ENCODE data around the gene STEAP1B. TPM values are rescaled to one million over a fixed set of nuclear protein-coding genes. Genes with fewer than 3 reads are reported as not detected.

STEAP1B gene
- total and polyA plus RNA-seq, 2 experiments from 2014 or later = 0.16 TPM; not detected in 1

DNA sequence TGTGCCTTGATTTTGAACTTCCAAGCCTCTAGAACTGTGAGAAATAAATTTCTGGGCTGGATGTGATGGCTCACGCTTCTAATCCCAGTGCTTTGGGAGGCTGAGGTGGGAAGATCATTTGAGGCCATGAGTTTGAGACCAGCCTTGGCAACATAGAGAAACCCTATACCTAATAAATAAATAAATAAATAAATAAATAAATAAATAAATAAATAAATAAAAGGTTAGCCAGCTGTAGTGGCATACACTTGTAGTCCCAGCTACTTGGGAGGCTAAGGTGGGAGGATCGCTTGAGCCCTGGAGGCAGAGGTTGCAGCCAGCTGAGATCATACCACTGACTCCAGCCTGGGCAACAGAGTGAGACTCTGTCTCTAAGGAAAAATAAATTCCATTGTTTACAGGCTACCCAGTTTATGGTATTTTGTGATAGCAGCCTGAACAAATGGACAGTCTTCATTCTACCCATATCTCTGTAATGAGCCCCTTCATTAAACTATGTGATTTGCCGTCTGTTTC lies 67.7 kb downstream of the STEAP1B start:
- no peaks in the 10 kb centered on the region for H3K79me2 ChIP-seq
- H3K27me3 ChIP-seq = no peaks in the 10 kb centered on the region
- no peaks in the 10 kb centered on the region for H4K20me1 ChIP-seq (ENCODE audit: insufficient read depth, poor library complexity, severe bottlenecking)
- peaks cover 5% of the 10 kb centered on the region for H3K4me1 ChIP-seq (ENCODE audit: insufficient read depth)
- WGBS (ENCODE audit: low lambda C conversion rate, missing lambda C conversion rate) = 94% methylated on average over 3 of the region's 3 CpGs
- no peak overlapping the region for H3K4me3 ChIP-seq
- H3K4me2 ChIP-seq = no peak overlapping the region
- DNase-seq (ENCODE audit: low spot score) = no peak
- peak overlapping the region; percentile 70 for H3K27ac ChIP-seq
- H2AFZ ChIP-seq = no peak overlapping the region
- H3K9me2 ChIP-seq (replicated peaks; ENCODE audit: insufficient read depth) = no peaks in the 10 kb centered on the region
- no peak for TF ChIP-seq EZH2 (IDR thresholded peaks at IDR 0.05; ENCODE audit: borderline replicate concordance)
- TF ChIP-seq EZH2phosphoT487 (IDR thresholded peaks at IDR 0.05; ENCODE audit: low read depth, severe bottlenecking, unreplicated experiment) = no peak
- TF ChIP-seq, protein P1, sequence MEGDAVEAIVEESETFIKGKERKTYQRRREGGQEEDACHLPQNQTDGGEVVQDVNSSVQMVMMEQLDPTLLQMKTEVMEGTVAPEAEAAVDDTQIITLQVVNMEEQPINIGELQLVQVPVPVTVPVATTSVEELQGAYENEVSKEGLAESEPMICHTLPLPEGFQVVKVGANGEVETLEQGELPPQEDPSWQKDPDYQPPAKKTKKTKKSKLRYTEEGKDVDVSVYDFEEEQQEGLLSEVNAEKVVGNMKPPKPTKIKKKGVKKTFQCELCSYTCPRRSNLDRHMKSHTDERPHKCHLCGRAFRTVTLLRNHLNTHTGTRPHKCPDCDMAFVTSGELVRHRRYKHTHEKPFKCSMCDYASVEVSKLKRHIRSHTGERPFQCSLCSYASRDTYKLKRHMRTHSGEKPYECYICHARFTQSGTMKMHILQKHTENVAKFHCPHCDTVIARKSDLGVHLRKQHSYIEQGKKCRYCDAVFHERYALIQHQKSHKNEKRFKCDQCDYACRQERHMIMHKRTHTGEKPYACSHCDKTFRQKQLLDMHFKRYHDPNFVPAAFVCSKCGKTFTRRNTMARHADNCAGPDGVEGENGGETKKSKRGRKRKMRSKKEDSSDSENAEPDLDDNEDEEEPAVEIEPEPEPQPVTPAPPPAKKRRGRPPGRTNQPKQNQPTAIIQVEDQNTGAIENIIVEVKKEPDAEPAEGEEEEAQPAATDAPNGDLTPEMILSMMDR (IDR thresholded peaks at IDR 0.05; ENCODE audit: poor library complexity) = no peak
- no peaks in the 10 kb centered on the region for H3K9me3 ChIP-seq (ENCODE audit: low read depth)
- H3K36me3 ChIP-seq (replicated peaks; ENCODE audit: insufficient read depth, low read depth) = no peaks in the 10 kb centered on the region

DNA sequence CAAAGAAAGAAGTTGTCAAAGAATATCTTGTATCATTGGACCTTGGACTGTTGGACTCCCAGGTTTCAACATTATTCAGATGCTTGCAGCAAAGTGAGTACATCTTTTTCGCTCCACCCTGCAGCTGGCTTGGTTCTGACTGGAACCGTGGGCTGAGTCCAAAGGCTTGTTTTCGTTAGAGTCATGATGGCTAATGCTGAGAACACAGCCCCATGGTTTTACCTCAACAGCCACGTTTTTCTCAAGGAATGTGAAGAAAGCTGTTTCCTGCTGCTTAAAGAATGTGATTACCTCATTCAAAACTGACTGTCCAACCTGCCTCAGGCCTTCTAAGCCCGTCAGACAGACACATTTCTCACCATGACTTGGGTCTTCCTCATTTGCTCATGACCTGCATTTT lies 69.5 kb downstream of the STEAP1B start:
- H3K27me3 ChIP-seq = no peaks in the 10 kb centered on the region
- no peak overlapping the region for H2AFZ ChIP-seq
- no peaks in the 10 kb centered on the region for H4K20me1 ChIP-seq (ENCODE audit: insufficient read depth, poor library complexity, severe bottlenecking)
- WGBS (ENCODE audit: low lambda C conversion rate, missing lambda C conversion rate) = 72% methylated on average over 5 of the region's 5 CpGs
- H3K36me3 ChIP-seq (replicated peaks; ENCODE audit: insufficient read depth, low read depth) = no peaks in the 10 kb centered on the region
- H3K79me2 ChIP-seq = no peaks in the 10 kb centered on the region
- peak overlapping the region; percentile 48 for H3K27ac ChIP-seq
- no peaks in the 10 kb centered on the region for H3K9me3 ChIP-seq (ENCODE audit: low read depth)
- no peak for TF ChIP-seq EZH2phosphoT487 (IDR thresholded peaks at IDR 0.05; ENCODE audit: low read depth, severe bottlenecking, unreplicated experiment)
- TF ChIP-seq, protein P1 (IDR thresholded peaks at IDR 0.05; ENCODE audit: poor library complexity) = no peak
- TF ChIP-seq EZH2 (IDR thresholded peaks at IDR 0.05; ENCODE audit: borderline replicate concordance) = no peak
- peak; percentile 25 for DNase-seq (ENCODE audit: low spot score)
- no peaks in the 10 kb centered on the region for H3K9me2 ChIP-seq (replicated peaks; ENCODE audit: insufficient read depth)
- H3K4me2 ChIP-seq = no peak overlapping the region
- H3K4me3 ChIP-seq = no peak overlapping the region
- H3K4me1 ChIP-seq (ENCODE audit: insufficient read depth) = peaks cover 5% of the 10 kb centered on the region

DNA sequence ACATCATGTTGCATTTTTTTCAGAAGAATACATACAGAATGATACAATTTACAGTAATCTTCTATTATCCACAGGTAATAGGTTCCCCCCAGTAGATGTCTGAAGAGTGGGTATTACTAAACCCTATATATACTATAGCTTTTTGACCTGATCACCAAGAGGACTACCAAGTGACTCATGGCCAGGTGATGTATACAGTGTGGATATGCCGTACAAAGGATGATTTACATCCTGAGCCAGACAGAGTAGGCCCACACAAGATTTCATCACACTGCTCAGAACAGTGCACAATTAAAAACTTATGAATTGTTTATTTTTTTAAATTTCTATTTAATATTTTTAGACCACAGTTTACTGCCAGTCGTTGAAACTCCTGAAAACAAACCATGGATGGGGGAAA lies 70.6 kb downstream of the STEAP1B start:
- WGBS (ENCODE audit: low lambda C conversion rate, missing lambda C conversion rate) = 78% methylated on average over 2 of the region's 2 CpGs
- no peaks in the 10 kb centered on the region for H3K27me3 ChIP-seq
- H3K27ac ChIP-seq = no peak overlapping the region
- H3K4me2 ChIP-seq = no peak overlapping the region
- H4K20me1 ChIP-seq (ENCODE audit: insufficient read depth, poor library complexity, severe bottlenecking) = no peaks in the 10 kb centered on the region
- H3K9me3 ChIP-seq (ENCODE audit: low read depth) = no peaks in the 10 kb centered on the region
- no peak overlapping the region for H3K4me3 ChIP-seq
- TF ChIP-seq EZH2phosphoT487 (IDR thresholded peaks at IDR 0.05; ENCODE audit: low read depth, severe bottlenecking, unreplicated experiment) = no peak
- TF ChIP-seq, protein P1 (IDR thresholded peaks at IDR 0.05; ENCODE audit: poor library complexity) = no peak
- no peak for TF ChIP-seq EZH2 (IDR thresholded peaks at IDR 0.05; ENCODE audit: borderline replicate concordance)
- no peak overlapping the region for H2AFZ ChIP-seq
- peaks cover 5% of the 10 kb centered on the region for H3K4me1 ChIP-seq (ENCODE audit: insufficient read depth)
- no peak for DNase-seq (ENCODE audit: low spot score)
- no peaks in the 10 kb centered on the region for H3K9me2 ChIP-seq (replicated peaks; ENCODE audit: insufficient read depth)
- H3K36me3 ChIP-seq (replicated peaks; ENCODE audit: insufficient read depth, low read depth) = no peaks in the 10 kb centered on the region
- no peaks in the 10 kb centered on the region for H3K79me2 ChIP-seq

Measured in hepatocyte (in vitro differentiated cells).